Stimulated activated CD4-positive, alpha-beta T cell treated with anti-CD3 and anti-CD28 coated beads, Interleukin-12 subunit alpha, Interleukin-12 subunit beta, amount 100 ng/mL, for 48 hours (primary cell): ENCODE data around the gene TAPBP.
"Not testable (repeated sequence)": the region's sequence is repeated elsewhere in the genome, so short reads cannot be mapped to it uniquely, and the experiment has no call there.

Experiments used
- DNase-seq, 3 donors: peaks; one replicate each; pipeline ENCODE4 v3.0.0-alpha.2; 2020; ENCODE audit warnings: low read depth in 2 of 3, low spot score in 1 of 3

TAPBP gene

GRCh38 chr6:33313709-33314514, at the start of gene TAPBP:
Gene TAPBP, minus strand, starts transcription at chr6:33314078. Its CDS starts 37 bp downstream, at chr6:33314041.
- DNase-seq, result peak; percentile 72 to 78 (median 73)

GRCh38 chr6:33363486-33363885, 49.6 kb upstream of the TAPBP start:
- DNase-seq, result not testable (repeated sequence)

- DNase-seq, result no peak
These were observed 45.5 kb upstream of the TAPBP start for GRCh38 chr6:33359331-33359730.

- DNase-seq, result not testable (repeated sequence)
These were observed 43.4 kb upstream of the TAPBP start for GRCh38 chr6:33357160-33357871.

GRCh38 chr6:33356295-33356694, 42.4 kb upstream of the TAPBP start:
- no peak for DNase-seq

- DNase-seq, result not testable (repeated sequence)
These were observed 42.0 kb upstream of the TAPBP start for GRCh38 chr6:33355860-33356259.

- no peak for DNase-seq
These were observed 33.9 kb upstream of the TAPBP start for GRCh38 chr6:33347816-33348215.

GRCh38 chr6:33346972-33347371, 33.1 kb upstream of the TAPBP start:
- DNase-seq, result not testable (repeated sequence)

GRCh38 chr6:33344701-33345697, 31.1 kb upstream of the TAPBP start:
- peak; percentile 27 to 55 (median 28) for DNase-seq

GRCh38 chr6:33343953-33344611, 30.2 kb upstream of the TAPBP start:
- DNase-seq, result peak in 1 of 3 donors; percentile 15

GRCh38 chr6:33343606-33343952, 29.7 kb upstream of the TAPBP start:
- not testable (repeated sequence) for DNase-seq

- DNase-seq, result no peak
These were observed 25.3 kb upstream of the TAPBP start for GRCh38 chr6:33339193-33339592.

GRCh38 chr6:33336495-33336894, 22.6 kb upstream of the TAPBP start:
- no peak for DNase-seq

- no peak for DNase-seq
These were observed 22.0 kb upstream of the TAPBP start for GRCh38 chr6:33335916-33336315.

- DNase-seq, result no peak
These were observed 19.8 kb upstream of the TAPBP start for GRCh38 chr6:33333666-33334065.

GRCh38 chr6:33330736-33331135, 16.9 kb upstream of the TAPBP start:
- DNase-seq, result no peak

- DNase-seq, result no peak
These were observed 15.2 kb upstream of the TAPBP start for GRCh38 chr6:33329058-33329457.

GRCh38 chr6:33324125-33324524, 10.2 kb upstream of the TAPBP start:
- no peak for DNase-seq

- DNase-seq, result no peak
These were observed 9.7 kb upstream of the TAPBP start for GRCh38 chr6:33323623-33323948.

GRCh38 chr6:33321227-33321626, 7.3 kb upstream of the TAPBP start:
- no peak for DNase-seq
